Measurements from ENCODE around the gene NOL8.

The NOL8 gene

GRCh38 chr9:92325269-92325990, at the start of gene NOL8, which contains the start of gene CENPP:
Gene NOL8, minus strand, starts transcription at chr9:92325350. Its CDS starts 1,189 bp downstream, at chr9:92324161.
Gene CENPP, plus strand, starts transcription at chr9:92325953.
- peak; percentile 85 for DNase-seq

- no peak for DNase-seq
These were observed 48.0 kb upstream of the NOL8 start for GRCh38 chr9:92373167-92373566.

- DNase-seq: no peak
These were observed 43.9 kb upstream of the NOL8 start for GRCh38 chr9:92369075-92369474.

- no peak for DNase-seq
These were observed 34.9 kb upstream of the NOL8 start for GRCh38 chr9:92360083-92360482.

GRCh38 chr9:92359394-92359995, 34.3 kb upstream of the NOL8 start:
- DNase-seq: no peak

GRCh38 chr9:92353051-92353450, 27.9 kb upstream of the NOL8 start:
- DNase-seq: no peak

GRCh38 chr9:92350740-92351133, 25.6 kb upstream of the NOL8 start:
- DNase-seq: no peak

- DNase-seq: no peak
These were observed 24.9 kb upstream of the NOL8 start for GRCh38 chr9:92349771-92350739.

GRCh38 chr9:92345582-92345981, 20.4 kb upstream of the NOL8 start:
- DNase-seq: no peak

- no peak for DNase-seq
These were observed 17.8 kb upstream of the NOL8 start for GRCh38 chr9:92342825-92343488.

- DNase-seq: no peak
These were observed 16.4 kb upstream of the NOL8 start for GRCh38 chr9:92341578-92341977.

- DNase-seq: no peak
These were observed 8.1 kb upstream of the NOL8 start for GRCh38 chr9:92333282-92333634.

- DNase-seq: no peak
These were observed 7.6 kb upstream of the NOL8 start for GRCh38 chr9:92332577-92333281.

GRCh38 chr9:92328225-92328624, 3.1 kb upstream of the NOL8 start:
- DNase-seq: no peak

- DNase-seq: no peak
These were observed 2.2 kb upstream of the NOL8 start for GRCh38 chr9:92327283-92327850.

- DNase-seq: peak; percentile 11
These were observed 896 bp upstream of the NOL8 start for GRCh38 chr9:92325991-92326500.

- no peak for DNase-seq
These were observed 271 bp downstream of the NOL8 start for GRCh38 chr9:92324889-92325268.

GRCh38 chr9:92324431-92324830, 719 bp downstream of the NOL8 start:
- no peak for DNase-seq

GRCh38 chr9:92315456-92315855, 9.7 kb downstream of the NOL8 start:
- DNase-seq: no peak

GRCh38 chr9:92313624-92314012, 11.5 kb downstream of the NOL8 start:
- DNase-seq: no peak

- DNase-seq: no peak
These were observed 12.1 kb downstream of the NOL8 start for GRCh38 chr9:92312887-92313623.

Measured in NCI-H2029 (cell line).